ENCODE data around the gene MAN1C1. TPM values are rescaled to one million over a fixed set of nuclear protein-coding genes. Genes with fewer than 3 reads are reported as not detected.

The MAN1C1 gene
- total and polyA plus RNA-seq, 9 of the 15 experiments (the other 6 are each of a cell fraction or from before 2014, with no cell fraction given), result 0.04 to 0.44 (median 0.10) TPM; not detected in 3

DNA sequence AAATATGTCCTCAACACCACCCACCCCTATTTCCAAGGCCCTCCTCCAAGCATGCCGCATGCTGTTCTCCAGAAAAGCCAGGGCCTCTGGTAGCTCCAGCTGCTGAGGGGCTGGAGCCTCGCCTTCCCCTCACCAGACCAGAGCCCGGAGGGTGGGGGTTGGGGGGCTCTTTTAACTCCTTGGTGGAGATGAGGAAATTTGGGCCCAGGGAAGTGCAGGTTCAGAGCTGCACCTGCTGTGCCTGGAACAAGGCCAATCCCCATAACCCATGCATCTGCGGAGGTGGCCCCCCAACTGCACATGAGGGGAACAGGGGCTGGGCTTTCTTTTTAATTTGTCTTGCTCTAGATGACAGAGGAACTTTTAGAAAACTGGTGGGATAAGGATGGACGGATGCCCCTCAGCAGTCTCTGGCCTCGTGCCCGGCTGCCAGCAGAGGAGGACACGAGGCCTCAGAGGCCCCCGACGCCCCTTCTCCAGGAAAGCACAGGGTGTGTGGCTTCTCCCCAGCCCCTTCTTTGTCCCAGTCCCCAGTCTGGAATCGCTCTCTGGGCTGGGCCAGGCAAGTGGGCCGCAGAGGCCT lies 182.9 kb downstream of the MAN1C1 start:
- WGBS (ENCODE audit: insufficient coverage, low coverage, missing lambda C conversion rate), result 53% methylated on average over 12 of the region's 12 CpGs
- peaks cover 12 to 24% of the 10 kb centered on the region in 2 experiments for H3K27me3 ChIP-seq (ENCODE audit: control insufficient read depth in 2 of 2, insufficient read depth in 2 of 2, low read length in 2 of 2)
- FAIRE-seq (no peak), DNase-seq (ENCODE audit: extremely low read depth in 1 of 4, low spot score in 3 of 4) (no peak), ATAC-seq (no peak)
- H3K4me3 ChIP-seq, result peak overlapping the region; percentile 39
- H3K27ac ChIP-seq (ENCODE audit: extremely low read depth, low read depth, low read length), result 0 out of 3 replicates have a peak overlapping the region, but pooled peaks have one; percentile 31
- H4K20me1 ChIP-seq (replicated peaks; ENCODE audit: control insufficient read depth, insufficient read depth, low read length), result no peaks in the 10 kb centered on the region
- H3K4me1 ChIP-seq (replicated peaks in 1 of 2; ENCODE audit: control insufficient read depth in 2 of 2, insufficient read depth in 2 of 2, low read length in 2 of 2), result peaks cover 15 to 20% of the 10 kb centered on the region in 2 experiments; a peak in 4 of 5 replicates
- ChIA-PET CTCF (ENCODE audit: low intra/inter-chr PET ratio) (interaction anchor here (0.5 to 0.9 kb wide), 2 partner anchors 24 to 102 kb away, joined by 3 read pairs; no protein-coding TSS in a partner anchor), POLR2A (interaction anchor here (0.5 to 1.0 kb wide), 6 partner anchors 11 to 1359 kb away, joined by 3 to 6 read pairs (median 3); no protein-coding TSS in a partner anchor)
- peak overlapping the region; percentile 94 for H2AFZ ChIP-seq (ENCODE audit: low read depth, low read length)
- no peaks in the 10 kb centered on the region for H3K36me3 ChIP-seq (ENCODE audit: control insufficient read depth, insufficient read depth, low read length)
- intact Hi-C loops (cut with micrococcal nuclease), result loop anchor here (5.0 to 10.0 kb wide), 3 partner anchors 55 to 257 kb away; partner anchors contain the start of gene LDLRAP1
- H3K4me2 ChIP-seq (ENCODE audit: insufficient read depth, low read length), result peak overlapping the region; percentile 78
- no peaks in the 10 kb centered on the region for H3K79me2 ChIP-seq (ENCODE audit: control insufficient read depth, insufficient read depth, low read length)
- no peaks in the 10 kb centered on the region for H3K9me1 ChIP-seq (ENCODE audit: control insufficient read depth, insufficient read depth, low read length)
- in situ Hi-C loops (cut with MboI), result loop anchor here (5.0 kb wide), 1 partner anchor 187 kb away; no protein-coding TSS in a partner anchor
- BruUV-seq (replicated peaks), result no TSS peak
- H3K9ac ChIP-seq (ENCODE audit: insufficient read depth in 1 of 2, low read depth in 2 of 2, low read length in 2 of 2), result peak overlapping the region; percentile 47 to 90; a peak in 3 of 4 replicates
- no peaks in the 10 kb centered on the region for H3K9me3 ChIP-seq (replicated peaks; ENCODE audit: control insufficient read depth, insufficient read depth, low read depth, low read length)
- TF ChIP-seq, protein P1, sequence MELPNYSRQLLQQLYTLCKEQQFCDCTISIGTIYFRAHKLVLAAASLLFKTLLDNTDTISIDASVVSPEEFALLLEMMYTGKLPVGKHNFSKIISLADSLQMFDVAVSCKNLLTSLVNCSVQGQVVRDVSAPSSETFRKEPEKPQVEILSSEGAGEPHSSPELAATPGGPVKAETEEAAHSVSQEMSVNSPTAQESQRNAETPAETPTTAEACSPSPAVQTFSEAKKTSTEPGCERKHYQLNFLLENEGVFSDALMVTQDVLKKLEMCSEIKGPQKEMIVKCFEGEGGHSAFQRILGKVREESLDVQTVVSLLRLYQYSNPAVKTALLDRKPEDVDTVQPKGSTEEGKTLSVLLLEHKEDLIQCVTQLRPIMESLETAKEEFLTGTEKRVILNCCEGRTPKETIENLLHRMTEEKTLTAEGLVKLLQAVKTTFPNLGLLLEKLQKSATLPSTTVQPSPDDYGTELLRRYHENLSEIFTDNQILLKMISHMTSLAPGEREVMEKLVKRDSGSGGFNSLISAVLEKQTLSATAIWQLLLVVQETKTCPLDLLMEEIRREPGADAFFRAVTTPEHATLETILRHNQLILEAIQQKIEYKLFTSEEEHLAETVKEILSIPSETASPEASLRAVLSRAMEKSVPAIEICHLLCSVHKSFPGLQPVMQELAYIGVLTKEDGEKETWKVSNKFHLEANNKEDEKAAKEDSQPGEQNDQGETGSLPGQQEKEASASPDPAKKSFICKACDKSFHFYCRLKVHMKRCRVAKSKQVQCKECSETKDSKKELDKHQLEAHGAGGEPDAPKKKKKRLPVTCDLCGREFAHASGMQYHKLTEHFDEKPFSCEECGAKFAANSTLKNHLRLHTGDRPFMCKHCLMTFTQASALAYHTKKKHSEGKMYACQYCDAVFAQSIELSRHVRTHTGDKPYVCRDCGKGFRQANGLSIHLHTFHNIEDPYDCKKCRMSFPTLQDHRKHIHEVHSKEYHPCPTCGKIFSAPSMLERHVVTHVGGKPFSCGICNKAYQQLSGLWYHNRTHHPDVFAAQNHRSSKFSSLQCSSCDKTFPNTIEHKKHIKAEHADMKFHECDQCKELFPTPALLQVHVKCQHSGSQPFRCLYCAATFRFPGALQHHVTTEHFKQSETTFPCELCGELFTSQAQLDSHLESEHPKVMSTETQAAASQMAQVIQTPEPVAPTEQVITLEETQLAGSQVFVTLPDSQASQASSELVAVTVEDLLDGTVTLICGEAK (IDR thresholded peaks at IDR 0.05), result peak; percentile 25; the same call in 1 of the 2 replicates
- TF ChIP-seq, protein P1 (CRISPR knock-in tag; IDR thresholded peaks at IDR 0.05), result no peak
- TF ChIP-seq ERF (CRISPR knock-in tag; IDR thresholded peaks at IDR 0.05) (peak; percentile 21; the same call in 1 of the 2 replicates), HNRNPLL (IDR thresholded peaks at IDR 0.05; ENCODE audit: low read depth, low read length, poor library complexity, severe bottlenecking) (peak; percentile 20), ETV1 (tag; conservative IDR thresholded peaks at IDR 0.05; ENCODE audit: low read depth) (peak; percentile 58; the same call in 1 of the 2 replicates), LCOR (CRISPR knock-in tag; IDR thresholded peaks at IDR 0.05) (0 out of 2 replicates have a peak, but pooled peaks have one; percentile 9), ELF1 (tag; IDR thresholded peaks at IDR 0.05) (0 out of 2 replicates have a peak, but pooled peaks have one; percentile 21)
- TF ChIP-seq, protein P2, sequence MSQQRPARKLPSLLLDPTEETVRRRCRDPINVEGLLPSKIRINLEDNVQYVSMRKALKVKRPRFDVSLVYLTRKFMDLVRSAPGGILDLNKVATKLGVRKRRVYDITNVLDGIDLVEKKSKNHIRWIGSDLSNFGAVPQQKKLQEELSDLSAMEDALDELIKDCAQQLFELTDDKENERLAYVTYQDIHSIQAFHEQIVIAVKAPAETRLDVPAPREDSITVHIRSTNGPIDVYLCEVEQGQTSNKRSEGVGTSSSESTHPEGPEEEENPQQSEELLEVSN (IDR thresholded peaks at IDR 0.05; ENCODE audit: borderline replicate concordance in 1 of 2, extremely low read depth in 1 of 2, insufficient read depth in 1 of 2, insufficient read length in 1 of 2, low read depth in 1 of 2, low read length in 1 of 2, poor library complexity in 1 of 2, severe bottlenecking in 1 of 2), result peak in 1 of 2 experiments; percentile 43
